Stimulated activated CD4-positive, alpha-beta T cell treated with anti-CD3 and anti-CD28 coated beads, Interleukin-4, amount 100 ng/mL, for 24 hours (primary cell): Measurements from ENCODE around the gene DHX58.

Experiments used
- DNase-seq: peaks from one replicate; pipeline ENCODE4 v3.0.0-alpha.2; 2020

Gene DHX58

GRCh38 chr17:42081516-42082129 is 30.9 kb downstream of the DHX58 start:
- DNase-seq: no peak

GRCh38 chr17:42079541-42079940 is 33.0 kb downstream of the DHX58 start:
- DNase-seq: no peak

GRCh38 chr17:42078396-42079043 is 34.0 kb downstream of the DHX58 start:
- no peak for DNase-seq

- DNase-seq: no peak
Measured at GRCh38 chr17:42077755-42078154, 34.8 kb downstream of the DHX58 start.

- DNase-seq: no peak
Measured at GRCh38 chr17:42076797-42077559, 35.5 kb downstream of the DHX58 start.

- no peak for DNase-seq
Measured at GRCh38 chr17:42075789-42076188, 36.7 kb downstream of the DHX58 start.

GRCh38 chr17:42072323-42073187 is 40.0 kb downstream of the DHX58 start:
- DNase-seq: no peak

GRCh38 chr17:42071810-42072209 is 40.7 kb downstream of the DHX58 start:
- DNase-seq: no peak

- no peak for DNase-seq
Measured at GRCh38 chr17:42068979-42069378, 43.5 kb downstream of the DHX58 start.

GRCh38 chr17:42067371-42068091 is 45.0 kb downstream of the DHX58 start:
- DNase-seq: peak; percentile 74

GRCh38 chr17:42065201-42065600 is 47.3 kb downstream of the DHX58 start:
- no peak for DNase-seq

- DNase-seq: no peak
Measured at GRCh38 chr17:42062681-42063080, 49.8 kb downstream of the DHX58 start.

- no peak for DNase-seq
Measured at GRCh38 chr17:42061646-42062487, 50.6 kb downstream of the DHX58 start.

GRCh38 chr17:42060231-42060630 is 52.3 kb downstream of the DHX58 start:
- no peak for DNase-seq

- DNase-seq: no peak
Measured at GRCh38 chr17:42059815-42060214, 52.7 kb downstream of the DHX58 start.

- DNase-seq: no peak
Measured at GRCh38 chr17:42058063-42058462, 54.5 kb downstream of the DHX58 start.

- no peak for DNase-seq
Measured at GRCh38 chr17:42056635-42057034, 55.9 kb downstream of the DHX58 start.

- no peak for DNase-seq
Measured at GRCh38 chr17:42055496-42055895, 57.0 kb downstream of the DHX58 start.

- DNase-seq: no peak
Measured at GRCh38 chr17:42055027-42055426, 57.5 kb downstream of the DHX58 start.

GRCh38 chr17:42053731-42054500 is 58.6 kb downstream of the DHX58 start:
- no peak for DNase-seq
